HPDE6-E6E7 (cell line): ENCODE results near the gene WNT1.

ENCODE experiments used
- DNase-seq: peaks from one replicate; pipeline ENCODE4 v3.0.0; 2011; ENCODE audit warnings: missing footprints; ENCODE audit errors: extremely low spot score

The WNT1 gene

DNA sequence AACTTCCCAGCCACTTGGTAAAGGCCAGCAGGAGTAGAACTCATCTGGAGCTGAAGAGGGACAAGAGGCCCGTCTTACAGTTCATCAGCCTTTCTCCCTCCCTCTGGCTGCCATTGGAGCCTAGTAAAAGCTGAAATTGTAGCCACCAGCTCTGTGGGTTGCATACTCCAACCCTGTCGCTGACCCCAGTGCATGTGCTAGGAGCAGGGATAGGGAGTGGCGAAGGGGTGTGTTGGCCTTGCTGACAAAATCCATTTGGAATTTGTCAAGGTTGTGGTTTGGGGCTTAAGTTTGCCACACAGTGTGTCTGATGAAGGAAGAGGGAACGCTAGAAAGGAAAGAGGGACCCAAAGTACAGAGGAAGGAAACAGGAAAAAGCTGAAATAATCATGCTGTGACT lies 16.8 kb upstream of the WNT1 start:
- no peak for DNase-seq

DNA sequence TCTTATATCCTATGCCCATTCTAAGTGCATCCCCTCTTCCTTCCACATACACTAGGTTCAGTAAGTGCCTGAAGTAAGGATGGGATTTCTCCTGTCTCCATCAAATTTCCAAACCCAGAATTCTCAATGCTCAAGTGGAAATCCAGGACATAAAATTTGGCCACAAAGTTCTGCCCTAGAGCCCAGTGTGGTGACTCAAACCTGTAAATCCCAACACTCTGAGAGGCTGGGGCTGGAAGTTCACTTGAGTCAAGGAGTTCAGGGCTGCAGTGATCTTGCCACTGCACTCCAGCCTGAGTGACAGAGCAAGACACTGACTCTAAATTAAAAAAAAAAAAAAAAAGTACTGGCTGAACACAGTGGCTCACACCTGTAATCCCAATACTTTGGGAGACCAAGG lies 16.3 kb upstream of the WNT1 start:
- DNase-seq = no peak

DNA sequence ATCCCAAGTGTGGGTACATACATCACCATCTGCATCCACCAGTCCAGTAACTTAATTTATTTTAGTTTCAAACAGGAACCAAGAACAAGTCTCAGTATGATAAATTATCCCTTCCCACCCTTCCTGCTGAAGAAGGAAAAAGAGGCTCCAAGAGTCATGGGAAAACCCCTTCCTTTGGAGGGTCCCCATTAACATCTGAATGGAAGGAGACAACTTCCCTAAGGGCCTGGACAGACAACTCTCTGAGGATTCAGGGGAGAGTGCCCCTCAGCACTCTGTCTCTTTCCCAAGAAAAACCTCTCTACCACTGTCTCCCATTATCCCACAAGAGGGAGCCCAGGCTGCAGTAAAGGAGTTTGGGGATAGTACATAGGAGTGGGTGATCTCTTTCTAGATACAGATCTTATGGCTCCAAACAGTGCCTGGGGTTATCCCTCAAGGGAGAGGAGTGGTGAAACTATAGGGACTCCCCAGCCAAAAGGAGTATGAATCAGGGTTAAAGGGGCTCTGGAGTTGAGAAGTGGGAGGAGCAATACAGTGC lies 12.8 kb upstream of the WNT1 start:
- DNase-seq = no peak

DNA sequence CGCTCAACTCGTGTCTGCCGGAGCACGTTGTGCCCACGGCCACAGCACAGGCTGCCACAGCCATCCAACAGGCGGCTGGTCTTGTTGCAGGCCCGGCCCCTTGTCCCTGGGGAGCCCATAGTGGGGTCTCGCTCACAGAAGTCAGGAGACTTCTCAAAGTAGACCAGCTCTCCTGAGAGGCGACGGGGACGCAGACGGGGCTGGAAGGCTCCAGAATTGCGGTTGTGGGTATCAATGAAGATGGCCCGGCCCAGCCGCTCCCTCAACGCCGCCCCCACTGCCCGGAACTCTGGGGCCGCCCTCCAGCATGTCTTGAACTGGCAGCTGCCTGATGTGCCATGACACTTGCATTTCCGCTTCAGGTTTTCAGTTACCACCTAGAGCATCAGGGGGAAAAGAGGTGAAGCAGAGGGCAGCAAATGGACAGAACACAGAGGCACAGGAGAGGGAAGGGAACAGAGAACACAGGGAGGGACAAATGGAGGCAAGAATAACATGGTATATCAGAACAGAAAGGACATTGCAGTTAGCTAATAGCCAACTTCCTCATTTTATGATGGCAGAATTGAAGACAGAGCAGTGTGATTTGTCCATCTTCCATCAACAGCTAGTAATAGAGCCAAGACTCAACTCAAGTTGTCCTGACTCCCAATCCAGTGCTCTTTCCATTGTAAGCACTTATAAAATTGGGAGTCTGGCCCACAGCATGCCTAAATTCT lies 11.8 kb upstream of the WNT1 start:
- no peak for DNase-seq

DNA sequence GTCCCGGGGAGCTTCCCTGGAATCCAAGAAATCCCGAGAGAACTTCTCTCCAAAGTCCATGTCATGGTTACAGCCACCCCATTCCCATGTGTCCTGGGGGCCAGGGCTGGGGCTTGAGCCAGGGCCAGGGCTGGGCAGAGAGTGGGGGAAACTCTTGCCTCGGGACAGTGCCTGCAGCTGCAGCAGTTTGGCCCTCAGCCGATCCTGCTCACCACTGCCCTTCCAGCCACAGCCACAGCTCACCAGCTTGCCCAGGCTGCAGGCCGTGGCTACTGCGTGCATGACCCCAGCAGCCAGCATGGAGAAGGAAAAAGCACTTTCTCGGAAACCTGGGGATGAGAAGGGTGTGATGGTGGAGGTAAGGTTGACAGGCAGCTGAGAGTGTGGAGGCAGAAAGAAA lies 10.1 kb upstream of the WNT1 start:
- DNase-seq = no peak

DNA sequence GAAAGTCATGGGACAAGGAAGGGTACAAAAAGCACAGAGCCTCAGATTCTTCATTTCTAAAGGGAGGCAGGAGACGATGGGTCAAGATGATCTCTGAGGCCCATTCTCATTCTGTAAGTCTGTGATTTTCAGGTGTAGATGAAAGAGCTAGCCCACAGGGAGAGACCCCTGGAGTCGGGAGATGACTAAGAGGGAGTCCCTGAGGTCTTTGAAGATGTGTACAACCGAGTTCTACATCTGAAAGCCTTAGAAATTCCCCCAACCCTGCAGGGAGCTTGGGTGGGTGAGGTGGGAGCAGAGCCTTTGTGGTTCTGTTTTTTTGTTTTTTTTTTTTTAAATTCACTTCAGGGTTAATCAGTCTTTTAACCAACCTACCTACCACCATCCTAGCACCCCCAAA lies 9.7 kb upstream of the WNT1 start:
- DNase-seq = no peak

DNA sequence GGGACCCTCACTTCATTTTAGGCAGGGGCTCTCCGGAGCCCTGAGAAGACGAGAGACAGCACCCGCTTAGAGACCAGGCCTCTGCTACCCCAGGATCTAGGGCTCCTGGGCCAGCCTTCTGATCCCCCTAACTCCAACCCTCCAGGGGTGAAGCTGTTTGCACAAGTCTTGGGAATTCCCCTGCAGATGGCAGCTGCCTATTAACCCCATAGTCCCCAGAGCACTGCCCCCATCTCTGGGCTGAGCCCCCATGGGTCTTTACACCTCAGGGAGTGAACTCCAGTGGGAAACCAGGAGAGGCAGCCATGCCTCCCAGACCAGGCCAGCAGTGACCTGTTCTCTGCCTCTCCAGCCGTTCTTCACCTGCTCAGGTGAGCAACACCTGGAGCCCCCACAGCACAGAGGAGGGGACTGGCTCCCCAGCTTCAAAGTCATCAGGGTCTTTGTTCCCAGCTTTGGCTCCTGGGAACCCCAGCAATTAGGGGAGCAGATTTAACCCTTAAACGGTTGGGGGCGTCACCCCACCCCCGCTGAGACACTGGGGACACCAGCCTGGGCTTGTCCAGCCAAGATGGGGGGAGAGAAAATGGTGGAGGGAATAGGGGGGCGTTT lies 8.9 kb upstream of the WNT1 start:
- DNase-seq = no peak

DNA sequence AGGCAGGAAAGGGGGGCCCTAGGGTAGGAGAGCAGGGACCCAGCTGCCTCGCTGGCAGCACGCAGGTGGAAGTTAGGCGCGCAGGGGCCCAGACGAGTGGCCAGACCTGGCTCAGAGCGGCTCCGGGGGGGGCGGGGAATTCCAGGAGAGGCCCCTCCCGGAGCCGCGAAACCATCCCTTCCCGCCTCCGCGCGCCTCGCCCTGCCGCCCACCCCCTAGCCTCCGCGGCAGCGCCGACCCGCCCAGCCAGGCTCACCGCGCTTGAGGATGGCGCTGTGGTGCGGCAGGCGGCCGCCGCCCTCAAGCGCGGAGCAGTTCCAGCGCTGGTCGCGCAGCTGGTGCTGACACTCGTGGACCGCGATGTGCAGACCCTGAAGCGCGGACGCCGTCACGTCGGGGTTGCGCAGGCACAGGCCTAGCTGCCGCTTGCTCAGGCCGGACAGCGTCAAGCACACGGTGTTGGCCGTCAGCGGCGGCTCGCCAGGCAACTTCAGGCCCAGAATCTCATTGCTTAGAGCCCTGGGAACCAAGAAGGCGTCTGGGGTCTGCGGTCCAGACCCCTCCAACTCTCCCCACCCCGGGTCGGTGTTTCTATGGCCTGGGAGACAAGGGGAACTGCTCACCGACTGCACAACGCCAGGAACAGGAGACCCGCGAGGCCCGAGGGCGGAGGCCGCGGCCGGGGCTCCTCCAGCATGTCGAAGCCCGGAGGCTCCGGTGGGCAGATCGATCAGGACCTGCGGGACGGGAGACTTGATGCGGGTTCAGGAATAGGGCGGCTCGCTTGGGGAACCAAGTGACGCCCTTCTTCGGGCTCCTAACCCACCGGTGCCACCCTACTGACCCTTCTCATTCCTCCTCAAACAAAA lies 8.1 kb upstream of the WNT1 start:
- DNase-seq = no peak

DNA sequence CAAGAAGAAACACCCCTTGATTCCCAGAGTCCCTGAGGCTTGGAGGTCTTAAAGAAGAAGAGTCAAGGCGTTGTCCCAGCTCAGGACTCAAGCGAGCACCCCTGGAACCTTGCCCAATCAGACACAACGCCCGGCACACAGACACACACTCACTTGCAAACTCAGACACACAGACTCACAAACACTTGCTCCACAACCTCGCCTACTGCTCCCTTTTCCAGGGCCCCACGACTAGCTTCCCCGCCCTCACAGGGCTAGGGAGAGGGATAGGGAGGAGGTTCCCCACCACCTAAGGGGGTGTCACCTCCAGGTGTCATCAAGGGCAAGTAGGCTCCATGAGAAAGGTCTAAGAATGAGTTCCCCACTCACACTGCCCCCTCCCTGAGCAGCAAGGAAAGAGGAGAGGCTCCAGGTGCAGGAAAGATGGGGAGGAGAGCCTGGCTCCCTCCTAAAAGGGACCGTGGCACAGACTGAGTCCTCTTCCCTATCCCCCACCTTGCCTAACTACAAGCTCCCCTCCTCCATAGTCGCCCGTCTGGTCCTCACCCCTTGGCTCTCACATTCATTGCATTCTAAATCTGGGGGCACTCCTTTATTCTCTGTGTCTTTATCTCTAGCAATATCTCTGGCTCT lies 7.3 kb upstream of the WNT1 start:
- no peak for DNase-seq

DNA sequence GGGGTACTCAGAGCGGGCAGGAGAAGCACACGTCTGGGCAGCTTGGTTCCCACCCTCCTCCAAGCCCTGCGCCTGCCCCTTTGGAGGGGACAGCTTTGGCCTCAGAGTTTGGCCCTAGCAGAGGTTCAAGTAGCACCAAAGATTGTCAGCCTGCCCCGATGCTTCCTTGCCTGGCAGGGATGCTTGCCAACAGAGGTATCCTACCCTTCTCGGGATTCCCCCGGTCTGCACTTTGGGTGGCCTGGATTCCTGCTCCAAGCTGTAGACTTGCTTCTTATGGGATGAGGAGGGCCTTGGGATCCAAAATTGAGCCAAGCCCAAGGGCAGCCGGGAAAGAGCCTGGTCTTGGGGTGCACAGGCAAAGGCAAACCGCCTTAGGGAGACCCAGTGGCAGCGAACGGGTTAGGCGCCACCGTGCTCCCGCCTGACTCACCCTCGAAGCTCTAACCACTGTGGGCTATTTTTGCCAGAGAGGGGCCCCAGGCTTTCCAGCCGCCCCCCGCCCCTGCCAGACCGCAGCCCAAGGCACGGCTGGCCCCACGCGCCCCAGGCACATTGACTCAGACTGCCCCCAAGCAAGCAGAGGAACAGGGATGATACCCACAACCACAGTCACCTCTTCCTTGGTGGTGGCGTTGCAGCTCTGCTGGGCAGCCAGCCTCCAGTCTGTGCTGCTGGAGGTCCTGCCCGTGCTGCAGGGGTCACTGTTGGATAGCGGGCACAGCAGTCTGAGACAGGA lies 5.7 kb upstream of the WNT1 start:
- no peak for DNase-seq

DNA sequence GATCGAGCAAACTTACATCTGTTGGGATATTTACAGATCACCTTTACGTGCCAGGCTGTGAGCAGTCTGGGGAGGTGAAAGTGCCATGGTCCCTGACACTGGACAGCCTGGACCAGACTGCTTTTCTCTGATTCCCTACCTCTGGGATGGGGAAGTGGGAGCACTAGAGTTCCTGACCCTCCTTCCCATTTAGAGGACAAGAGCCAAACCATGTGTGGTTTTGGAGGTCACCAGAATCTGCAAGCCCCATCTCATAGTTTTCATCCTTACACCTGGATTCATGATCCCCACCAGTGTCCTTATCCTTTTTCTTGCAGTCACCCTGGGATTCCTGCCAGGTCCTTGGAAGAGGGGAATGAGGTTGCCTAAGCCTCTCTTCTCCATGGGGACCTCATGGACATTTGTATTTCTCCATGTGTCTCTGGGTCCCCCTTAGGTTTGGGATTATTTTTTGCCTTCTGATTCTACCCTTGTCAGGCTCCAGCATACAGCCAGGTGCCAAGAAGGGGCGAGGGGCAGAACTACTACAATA lies 5.1 kb upstream of the WNT1 start:
- DNase-seq = no peak

DNA sequence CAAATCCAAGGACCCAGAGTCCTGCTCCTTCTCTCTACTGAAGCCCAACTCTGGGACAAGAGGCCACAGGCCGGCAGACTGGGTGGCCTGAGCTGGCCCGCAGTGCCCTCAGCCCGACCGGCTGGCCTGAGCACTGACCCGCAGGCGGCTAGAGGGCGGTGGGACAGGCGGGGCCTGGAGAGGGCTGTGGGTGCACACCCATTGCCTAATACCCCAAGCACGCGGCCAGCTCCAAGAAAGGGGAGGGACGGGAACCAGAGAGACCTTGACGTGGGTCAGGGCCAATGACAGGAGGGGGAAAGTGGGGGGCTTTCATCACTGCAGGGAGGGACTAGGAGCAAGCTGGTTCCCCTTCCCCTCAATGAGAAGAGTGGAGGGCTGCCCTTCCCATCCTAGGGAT lies 4.6 kb upstream of the WNT1 start:
- DNase-seq = no peak

DNA sequence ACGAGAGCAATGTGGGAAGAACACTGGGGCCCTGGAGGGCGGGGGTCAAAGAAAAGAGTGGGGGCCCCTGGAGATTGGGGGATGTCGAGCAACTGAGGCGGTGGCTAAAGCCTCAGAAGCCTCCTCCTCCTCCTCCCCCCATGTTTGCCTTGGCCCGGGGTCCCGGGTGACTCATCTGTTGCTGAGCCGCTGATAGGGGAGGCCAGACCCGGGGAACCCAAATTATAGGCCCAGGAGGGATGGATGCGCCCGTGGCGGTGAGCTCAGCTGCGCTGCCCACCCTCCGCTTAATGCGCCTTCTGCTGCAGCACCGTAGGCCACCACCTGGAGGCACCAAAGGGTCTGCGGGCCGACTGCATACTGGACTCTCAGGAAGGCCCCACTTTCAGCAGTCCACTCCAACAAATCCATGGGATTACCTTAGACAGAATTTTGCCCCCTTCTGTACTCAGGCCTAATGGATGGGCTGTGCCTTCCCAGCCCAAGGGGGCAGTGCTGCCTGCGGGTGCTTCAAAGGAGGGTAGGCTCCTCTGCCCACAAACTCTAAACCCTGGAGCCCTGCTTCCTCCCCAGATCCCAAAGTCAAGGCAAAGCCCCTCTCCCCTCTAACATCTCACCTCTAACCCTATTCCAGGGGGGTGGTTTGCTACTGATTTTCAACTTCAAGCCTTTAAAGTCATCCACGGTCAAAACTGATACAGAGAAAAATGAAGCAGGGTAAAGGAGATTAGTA lies 4.0 kb upstream of the WNT1 start:
- DNase-seq = no peak

DNA sequence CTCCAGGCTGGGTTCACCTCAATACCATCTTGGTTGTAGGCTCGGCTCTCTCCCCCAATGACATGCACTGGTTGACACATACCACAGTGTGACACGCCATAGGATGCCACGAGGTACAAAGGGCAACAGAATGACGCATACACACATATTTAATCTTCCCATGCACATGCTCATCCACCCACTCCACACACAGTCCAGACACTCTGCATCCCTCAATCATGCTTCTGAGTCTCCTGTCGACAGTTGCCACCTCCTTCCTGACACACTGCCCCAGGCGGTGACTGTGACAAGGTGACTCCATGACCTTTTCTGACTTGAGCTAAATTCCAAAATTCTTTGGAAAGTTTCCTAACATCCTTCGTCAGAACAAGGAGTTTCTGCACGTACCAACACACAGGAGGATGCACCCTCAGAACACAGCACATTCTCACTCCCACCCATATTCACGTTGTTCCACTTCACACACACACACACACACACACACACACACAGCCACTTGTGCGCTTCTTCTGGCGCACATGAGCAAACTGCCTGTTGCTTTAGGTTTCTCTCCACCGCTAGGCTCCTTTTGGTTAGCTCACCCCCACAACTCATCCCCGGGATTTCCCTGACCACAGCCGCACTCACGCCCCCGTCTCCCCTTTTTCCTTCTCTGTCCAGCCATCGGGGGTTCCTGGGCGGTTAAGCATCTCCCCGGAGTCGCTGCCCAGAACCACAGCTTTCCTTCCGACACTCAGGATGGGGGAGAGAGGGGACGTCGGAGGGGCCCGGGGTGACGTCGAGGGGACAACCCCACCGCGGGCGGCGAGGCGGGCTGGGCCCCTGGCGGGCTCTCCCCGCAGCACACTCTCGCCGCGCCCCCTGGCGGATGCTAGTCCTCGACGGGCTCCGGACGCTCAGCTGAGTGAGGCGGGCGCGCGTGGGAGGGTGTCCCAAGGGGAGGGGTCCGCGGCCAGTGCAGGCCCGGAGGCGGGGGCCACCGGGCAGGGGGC lies 536 bp upstream of the WNT1 start:
- no peak for DNase-seq

DNA sequence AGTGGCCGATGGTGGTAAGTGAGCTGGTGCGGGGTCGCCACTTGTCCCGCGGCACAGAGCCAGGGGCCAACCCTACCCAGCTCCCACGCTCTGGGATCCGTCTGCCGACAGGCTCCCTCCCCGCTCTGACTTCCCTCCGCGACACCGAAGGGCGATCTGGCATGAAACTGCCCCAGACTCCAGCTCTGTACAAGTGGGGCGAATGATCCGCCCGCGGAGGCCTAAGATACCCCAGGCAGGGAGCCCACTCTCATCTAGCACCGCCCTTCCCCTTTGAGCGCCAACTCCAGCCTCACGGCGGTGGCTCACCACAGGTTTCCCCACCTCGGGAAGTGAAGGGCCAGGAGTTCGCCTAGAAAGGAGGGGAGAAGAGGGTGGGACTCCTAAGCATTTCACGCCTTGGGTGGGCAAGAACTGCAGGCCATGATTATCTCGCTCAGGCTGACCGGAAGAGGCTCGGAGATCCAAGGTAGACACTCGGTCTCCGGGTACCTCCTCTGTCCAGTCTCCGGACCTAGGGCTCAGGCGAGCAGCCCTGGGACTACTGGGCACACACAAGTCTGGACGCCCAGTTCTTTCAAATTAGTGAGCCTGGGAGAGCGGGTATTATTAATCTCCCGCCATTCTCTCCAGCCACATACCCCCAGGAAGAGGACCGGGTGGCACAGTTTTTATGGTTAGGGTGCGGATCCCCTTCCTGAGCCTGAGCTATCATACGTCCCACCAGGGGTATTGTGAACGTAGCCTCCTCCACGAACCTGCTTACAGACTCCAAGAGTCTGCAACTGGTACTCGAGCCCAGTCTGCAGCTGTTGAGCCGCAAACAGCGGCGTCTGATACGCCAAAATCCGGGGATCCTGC lies 849 bp downstream of the WNT1 start:
- DNase-seq = no peak

DNA sequence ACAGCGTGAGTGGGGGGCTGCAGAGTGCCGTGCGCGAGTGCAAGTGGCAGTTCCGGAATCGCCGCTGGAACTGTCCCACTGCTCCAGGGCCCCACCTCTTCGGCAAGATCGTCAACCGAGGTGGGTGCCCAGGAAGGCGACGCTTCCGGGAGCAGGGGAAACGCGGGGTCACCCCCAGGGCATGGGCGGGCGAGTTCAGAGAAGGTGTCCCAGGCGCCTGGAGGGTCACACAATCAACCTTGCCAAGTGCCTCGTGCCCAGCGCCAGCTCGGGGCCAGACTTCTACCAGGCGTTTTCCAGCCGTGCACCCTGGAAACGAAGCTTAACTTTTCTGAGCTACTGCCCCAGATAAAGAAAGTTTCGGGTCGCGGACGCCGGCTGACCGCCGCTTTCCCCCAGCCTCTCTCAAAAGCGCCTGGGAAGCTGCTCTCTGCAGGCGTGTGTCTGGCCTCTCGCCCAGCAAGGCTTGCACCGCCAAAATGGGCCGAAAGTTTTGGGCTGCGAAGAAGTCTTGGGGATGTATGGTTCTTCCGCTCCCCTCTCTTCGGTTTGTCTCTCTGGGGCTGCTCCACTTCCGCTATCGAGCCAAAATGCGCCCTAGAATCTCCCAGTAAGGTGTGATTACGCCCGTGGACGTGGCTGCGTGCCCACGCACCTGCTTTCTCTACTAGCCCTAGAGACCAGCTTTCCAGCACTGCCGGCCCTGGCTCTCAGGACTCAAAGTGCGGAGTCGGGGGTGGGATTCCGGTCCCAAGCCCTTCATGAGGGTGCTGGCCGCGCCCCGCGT lies 1.7 kb downstream of the WNT1 start:
- DNase-seq = no peak

DNA sequence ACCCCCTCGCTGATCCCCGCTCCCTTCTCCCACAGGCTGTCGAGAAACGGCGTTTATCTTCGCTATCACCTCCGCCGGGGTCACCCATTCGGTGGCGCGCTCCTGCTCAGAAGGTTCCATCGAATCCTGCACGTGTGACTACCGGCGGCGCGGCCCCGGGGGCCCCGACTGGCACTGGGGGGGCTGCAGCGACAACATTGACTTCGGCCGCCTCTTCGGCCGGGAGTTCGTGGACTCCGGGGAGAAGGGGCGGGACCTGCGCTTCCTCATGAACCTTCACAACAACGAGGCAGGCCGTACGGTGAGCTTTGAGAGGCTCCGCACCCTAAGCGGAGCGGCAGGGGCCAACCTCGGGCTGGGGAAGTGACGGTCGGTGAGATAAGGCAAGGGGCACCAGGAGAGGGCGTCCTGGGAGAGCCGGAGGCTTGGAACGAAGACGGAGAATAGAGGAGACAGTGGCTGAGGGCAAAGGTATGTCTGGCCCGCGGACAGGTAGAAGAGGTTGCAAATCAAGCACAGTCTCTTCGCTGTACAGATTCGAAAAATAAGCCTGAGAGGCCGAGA lies 2.3 kb downstream of the WNT1 start:
- DNase-seq = no peak
